GM12891 (cell line): ENCODE measurements around the gene PADI3.

ENCODE experiments used
- POLR2A ChIP-seq: IDR thresholded peaks from 2 replicates; pipeline ENCODE4 v1.6.1; 2011; ENCODE audit warnings: low read depth, low read length, control low read depth
- POLR2AphosphoS5 ChIP-seq: IDR thresholded peaks from 2 replicates; pipeline ENCODE4 v1.6.1; 2011; ENCODE audit warnings: low read depth, low read length, control low read depth
- TAF1 ChIP-seq: IDR thresholded peaks from 2 replicates; pipeline ENCODE4 v1.6.1; 2011; ENCODE audit warnings: low read depth, low read length, control low read depth

GRCh38 chr1:17212009-17212408 is 36.9 kb upstream of the PADI3 start:
- no peak for TF ChIP-seq POLR2A
- TF ChIP-seq TAF1, result no peak
- TF ChIP-seq POLR2AphosphoS5, result no peak
